HepG2 (cell line): ENCODE data around the gene ANKRD65. TPM values are rescaled to one million over a fixed set of nuclear protein-coding genes. Genes with fewer than 3 reads are reported as not detected.

Experiments
- BCLAF1 ChIP-seq: fragments of 450-650 bp; IDR thresholded peaks from 2 replicates; pipeline ENCODE4 v1.6.1; 2017; ENCODE audit warnings: mild to moderate bottlenecking
- HNRNPH1 ChIP-seq: fragments of 200-400 bp; formaldehyde crosslinking; optimal IDR thresholded peaks from 2 replicates; pipeline ENCODE3; 2017; ENCODE audit warnings: mild to moderate bottlenecking, low read depth, low read length
- KAT7 ChIP-seq: IDR thresholded peaks from 2 replicates; pipeline ENCODE4 v1.6.1; 2018; ENCODE audit warnings: borderline replicate concordance, missing compliant biosample characterization
- LBX2 ChIP-seq: sonication (generic); formaldehyde crosslinking; IDR thresholded peaks from 2 replicates; pipeline ENCODE4 v1.5.0; 2020; ENCODE audit warnings: missing genetic modification reagents, mild to moderate bottlenecking, borderline replicate concordance
- MXD4 ChIP-seq: IDR thresholded peaks from 2 replicates; pipeline ENCODE4 v1.6.1; 2016; ENCODE audit warnings: mild to moderate bottlenecking, missing biosample characterization, missing genetic modification reagents
- NFE2 ChIP-seq: sonication (generic); formaldehyde crosslinking; IDR thresholded peaks from 2 replicates; pipeline ENCODE4 v1.4.0; 2020; ENCODE audit warnings: missing genetic modification reagents
- NPAS2 ChIP-seq: sonication (generic); formaldehyde crosslinking; IDR thresholded peaks from 2 replicates; pipeline ENCODE4 v1.8.0; 2022; ENCODE audit warnings: mild to moderate bottlenecking, missing genetic modification reagents, borderline replicate concordance
- SIN3A ChIP-seq: IDR thresholded peaks from 2 replicates; pipeline ENCODE4 v1.6.1; 2011; ENCODE audit warnings: low read depth, mild to moderate bottlenecking, control low read depth, low read length, borderline replicate concordance
- SIX4 ChIP-seq: sonication (generic); formaldehyde crosslinking; IDR thresholded peaks from 2 replicates; pipeline ENCODE4 v1.4.0; 2020; ENCODE audit warnings: missing genetic modification reagents
- SMAD3 ChIP-seq: sonication (generic); formaldehyde crosslinking; IDR thresholded peaks from 2 replicates; pipeline ENCODE4 v1.4.0; 2020; ENCODE audit warnings: missing genetic modification reagents
- TEAD3 ChIP-seq: optimal IDR thresholded peaks from 2 replicates; pipeline ENCODE3; 2016; ENCODE audit warnings: borderline replicate concordance
- ZNF205 ChIP-seq: IDR thresholded peaks from 2 replicates; pipeline ENCODE4 v1.6.1; 2018; ENCODE audit warnings: missing biosample characterization, missing genetic modification reagents
- ZNF224 ChIP-seq: sonication (generic); formaldehyde crosslinking; IDR thresholded peaks from 2 replicates; pipeline ENCODE4 v1.5.0; 2020; ENCODE audit warnings: mild to moderate bottlenecking, missing genetic modification reagents
- ZNF251 ChIP-seq: sonication (generic); formaldehyde crosslinking; IDR thresholded peaks from 2 replicates; pipeline ENCODE4 v1.9.0; 2021; ENCODE audit warnings: mild to moderate bottlenecking, missing genetic modification reagents
- ZNF841 ChIP-seq: sonication (generic); formaldehyde crosslinking; IDR thresholded peaks from 2 replicates; pipeline ENCODE4 v1.8.1; 2023; ENCODE audit warnings: missing genetic modification reagents, borderline replicate concordance
- polyA plus RNA-seq, 8 experiments: library from polyadenylated mRNA; depleted of rRNA in 3 of 8; stranded (reverse) in 7 of 8; unstranded in 1 of 8; fragments of >200 nt; fragmentation: Illumina TruSeq in 4 of 8; extraction: Trizol in 4 of 8; gene quantifications; 2 replicates each; pipeline versions ENCODE4 v1.2.1 to v1.2.3, GENCODE V29; 2011 to 2016; ENCODE audit warnings: low read depth in 4 of 8, missing spikeins in 1 of 8, mixed read lengths in 1 of 8; ENCODE audit not compliant: insufficient read depth in 1 of 8
- total RNA-seq, 5 experiments: library from RNA; depleted of rRNA; stranded (reverse); fragments of >200 nt; fragmentation: Illumina TruSeq; extraction: Trizol; gene quantifications; 2 replicates each; pipeline ENCODE4 v1.2.3, GENCODE V29; 2016; ENCODE audit warnings: low read depth in 1 of 5
- TF ChIP-seq, protein P1 (sequence below): IDR thresholded peaks from 2 replicates; pipeline ENCODE4 v1.6.1; 2016; ENCODE audit warnings: low read depth, missing genetic modification reagents, missing compliant biosample characterization
- TF ChIP-seq, protein P2 (sequence below): sonication (generic); formaldehyde crosslinking; conservative IDR thresholded peaks from 2 replicates; pipeline ENCODE4 v1.8.0; 2022; ENCODE audit warnings: mild to moderate bottlenecking, moderate library complexity, missing genetic modification reagents
- TF ChIP-seq, protein P3 (sequence below): sonication (generic); formaldehyde crosslinking; IDR thresholded peaks from 2 replicates; pipeline ENCODE4 v1.4.0; 2020; ENCODE audit warnings: missing genetic modification reagents; ENCODE audit errors: not compliant biosample characterization

Gene ANKRD65
- total and polyA plus RNA-seq, 2 of the 13 experiments (the other 11 are each of a cell fraction or from before 2014, with no cell fraction given), result 12.1 to 30.1 TPM

- TF ChIP-seq, protein P1, sequence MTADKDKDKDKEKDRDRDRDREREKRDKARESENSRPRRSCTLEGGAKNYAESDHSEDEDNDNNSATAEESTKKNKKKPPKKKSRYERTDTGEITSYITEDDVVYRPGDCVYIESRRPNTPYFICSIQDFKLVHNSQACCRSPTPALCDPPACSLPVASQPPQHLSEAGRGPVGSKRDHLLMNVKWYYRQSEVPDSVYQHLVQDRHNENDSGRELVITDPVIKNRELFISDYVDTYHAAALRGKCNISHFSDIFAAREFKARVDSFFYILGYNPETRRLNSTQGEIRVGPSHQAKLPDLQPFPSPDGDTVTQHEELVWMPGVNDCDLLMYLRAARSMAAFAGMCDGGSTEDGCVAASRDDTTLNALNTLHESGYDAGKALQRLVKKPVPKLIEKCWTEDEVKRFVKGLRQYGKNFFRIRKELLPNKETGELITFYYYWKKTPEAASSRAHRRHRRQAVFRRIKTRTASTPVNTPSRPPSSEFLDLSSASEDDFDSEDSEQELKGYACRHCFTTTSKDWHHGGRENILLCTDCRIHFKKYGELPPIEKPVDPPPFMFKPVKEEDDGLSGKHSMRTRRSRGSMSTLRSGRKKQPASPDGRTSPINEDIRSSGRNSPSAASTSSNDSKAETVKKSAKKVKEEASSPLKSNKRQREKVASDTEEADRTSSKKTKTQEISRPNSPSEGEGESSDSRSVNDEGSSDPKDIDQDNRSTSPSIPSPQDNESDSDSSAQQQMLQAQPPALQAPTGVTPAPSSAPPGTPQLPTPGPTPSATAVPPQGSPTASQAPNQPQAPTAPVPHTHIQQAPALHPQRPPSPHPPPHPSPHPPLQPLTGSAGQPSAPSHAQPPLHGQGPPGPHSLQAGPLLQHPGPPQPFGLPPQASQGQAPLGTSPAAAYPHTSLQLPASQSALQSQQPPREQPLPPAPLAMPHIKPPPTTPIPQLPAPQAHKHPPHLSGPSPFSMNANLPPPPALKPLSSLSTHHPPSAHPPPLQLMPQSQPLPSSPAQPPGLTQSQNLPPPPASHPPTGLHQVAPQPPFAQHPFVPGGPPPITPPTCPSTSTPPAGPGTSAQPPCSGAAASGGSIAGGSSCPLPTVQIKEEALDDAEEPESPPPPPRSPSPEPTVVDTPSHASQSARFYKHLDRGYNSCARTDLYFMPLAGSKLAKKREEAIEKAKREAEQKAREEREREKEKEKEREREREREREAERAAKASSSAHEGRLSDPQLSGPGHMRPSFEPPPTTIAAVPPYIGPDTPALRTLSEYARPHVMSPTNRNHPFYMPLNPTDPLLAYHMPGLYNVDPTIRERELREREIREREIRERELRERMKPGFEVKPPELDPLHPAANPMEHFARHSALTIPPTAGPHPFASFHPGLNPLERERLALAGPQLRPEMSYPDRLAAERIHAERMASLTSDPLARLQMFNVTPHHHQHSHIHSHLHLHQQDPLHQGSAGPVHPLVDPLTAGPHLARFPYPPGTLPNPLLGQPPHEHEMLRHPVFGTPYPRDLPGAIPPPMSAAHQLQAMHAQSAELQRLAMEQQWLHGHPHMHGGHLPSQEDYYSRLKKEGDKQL (CRISPR knock-in tag), result no peak
- TF ChIP-seq SMAD3 (CRISPR knock-in tag), result no peak
- TF ChIP-seq, protein P2, sequence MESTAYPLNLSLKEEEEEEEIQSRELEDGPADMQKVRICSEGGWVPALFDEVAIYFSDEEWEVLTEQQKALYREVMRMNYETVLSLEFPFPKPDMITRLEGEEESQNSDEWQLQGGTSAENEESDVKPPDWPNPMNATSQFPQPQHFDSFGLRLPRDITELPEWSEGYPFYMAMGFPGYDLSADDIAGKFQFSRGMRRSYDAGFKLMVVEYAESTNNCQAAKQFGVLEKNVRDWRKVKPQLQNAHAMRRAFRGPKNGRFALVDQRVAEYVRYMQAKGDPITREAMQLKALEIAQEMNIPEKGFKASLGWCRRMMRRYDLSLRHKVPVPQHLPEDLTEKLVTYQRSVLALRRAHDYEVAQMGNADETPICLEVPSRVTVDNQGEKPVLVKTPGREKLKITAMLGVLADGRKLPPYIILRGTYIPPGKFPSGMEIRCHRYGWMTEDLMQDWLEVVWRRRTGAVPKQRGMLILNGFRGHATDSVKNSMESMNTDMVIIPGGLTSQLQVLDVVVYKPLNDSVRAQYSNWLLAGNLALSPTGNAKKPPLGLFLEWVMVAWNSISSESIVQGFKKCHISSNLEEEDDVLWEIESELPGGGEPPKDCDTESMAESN, result no peak
- TF ChIP-seq, protein P3, sequence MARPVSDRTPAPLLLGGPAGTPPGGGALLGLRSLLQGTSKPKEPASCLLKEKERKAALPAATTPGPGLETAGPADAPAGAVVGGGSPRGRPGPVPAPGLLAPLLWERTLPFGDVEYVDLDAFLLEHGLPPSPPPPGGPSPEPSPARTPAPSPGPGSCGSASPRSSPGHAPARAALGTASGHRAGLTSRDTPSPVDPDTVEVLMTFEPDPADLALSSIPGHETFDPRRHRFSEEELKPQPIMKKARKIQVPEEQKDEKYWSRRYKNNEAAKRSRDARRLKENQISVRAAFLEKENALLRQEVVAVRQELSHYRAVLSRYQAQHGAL, result no peak
- no peak for TF ChIP-seq HNRNPH1
- no peak for TF ChIP-seq BCLAF1
- no peak for TF ChIP-seq NPAS2 (CRISPR knock-in tag)
- TF ChIP-seq SIN3A, result no peak
- no peak for TF ChIP-seq ZNF205
- peak; percentile 32; the same call in 1 of the 2 replicates for TF ChIP-seq MXD4 (CRISPR knock-in tag)
- TF ChIP-seq SIX4, result no peak
- TF ChIP-seq NFE2, result no peak
- TF ChIP-seq KAT7, result no peak
- TF ChIP-seq ZNF224 (CRISPR knock-in tag), result no peak
- 0 out of 2 replicates have a peak, but pooled peaks have one; percentile 75 for TF ChIP-seq ZNF251
- TF ChIP-seq LBX2 (CRISPR knock-in tag), result no peak; the same call in 1 of the 2 replicates
- no peak for TF ChIP-seq TEAD3 (CRISPR knock-in tag)
- TF ChIP-seq ZNF841, result no peak
Observed at GRCh38 chr1:1441002-1441888, 20.2 kb upstream of the ANKRD65 start (continued).
